H1 (cell line): ENCODE data around the gene DPH1.

Experiments
- BCL11A ChIP-seq, 2 experiments: IDR thresholded peaks; one replicate each; pipeline ENCODE4 v1.6.1; 2011; ENCODE audit warnings: low read depth in 2 of 2, low read length in 2 of 2, mild to moderate bottlenecking in 2 of 2
- CHD1 ChIP-seq: IDR thresholded peaks from 2 replicates; pipeline ENCODE4 v1.6.1; 2012; ENCODE audit warnings: low read depth, low read length, improper control_type of control experiment
- GABPA ChIP-seq: IDR thresholded peaks from 2 replicates; pipeline ENCODE4 v1.6.1; 2011; ENCODE audit warnings: mild to moderate bottlenecking, low read length, moderate library complexity, borderline replicate concordance; ENCODE audit not compliant: insufficient read depth
- KDM5A ChIP-seq: fragments of 200-600 bp; IDR thresholded peaks from 2 replicates; pipeline ENCODE4 v1.7.1; 2012; ENCODE audit warnings: mild to moderate bottlenecking, low read length, inconsistent platforms, mixed read lengths
- POLR2A ChIP-seq, 2 experiments: IDR thresholded peaks; 1 replicate in 1 of 2; 2 replicates in 1 of 2; pipeline ENCODE4 v1.6.1; 2011; ENCODE audit warnings: low read depth in 2 of 2, low read length in 2 of 2, mild to moderate bottlenecking in 2 of 2; ENCODE audit errors: control extremely low read depth in 1 of 2
- POLR2AphosphoS5 ChIP-seq: IDR thresholded peaks from 2 replicates; pipeline ENCODE4 v1.6.1; 2011; ENCODE audit warnings: low read depth, low read length
- ZNF274 ChIP-seq: IDR thresholded peaks from 2 replicates; pipeline ENCODE4 v1.7.0; 2012; ENCODE audit warnings: low read length, borderline replicate concordance; ENCODE audit errors: extremely low read depth
- TF ChIP-seq, protein P1 (sequence below), 3 experiments: IDR thresholded peaks; 1 replicate in 2 of 3; 2 replicates in 1 of 3; pipeline versions ENCODE4 v1.5.1 to v1.6.1; 2011; ENCODE audit warnings: low read length in 3 of 3, mild to moderate bottlenecking in 3 of 3, inconsistent platforms in 2 of 3, low read depth in 1 of 3, moderate library complexity in 1 of 3; ENCODE audit not compliant: insufficient read depth in 1 of 3; ENCODE audit errors: control extremely low read depth in 1 of 3
- TF ChIP-seq, protein P2 (sequence below): IDR thresholded peaks from 2 replicates; pipeline ENCODE4 v1.6.1; 2011; ENCODE audit warnings: low read length, improper control_type of control experiment

DNA sequence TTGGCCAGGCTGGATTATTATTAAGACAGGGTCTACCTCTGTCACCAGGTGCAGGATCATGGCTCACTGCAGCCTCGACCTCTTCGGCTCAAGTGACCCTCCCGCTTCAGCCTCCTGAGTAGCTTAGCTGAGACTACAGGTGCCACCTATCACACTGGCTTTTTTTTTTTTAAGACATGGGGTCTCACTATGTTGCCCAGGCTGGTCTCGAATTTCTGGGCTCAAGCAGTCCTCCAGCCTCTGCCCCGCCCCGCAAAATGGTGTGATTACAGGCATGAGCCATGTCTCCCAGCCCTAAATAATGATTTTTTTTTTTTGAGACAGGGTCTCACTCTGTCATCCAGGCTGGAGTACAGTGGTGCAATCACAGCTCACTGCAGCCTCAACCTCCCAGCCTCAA lies 17.6 kb downstream of the DPH1 start:
- TF ChIP-seq, protein P1, sequence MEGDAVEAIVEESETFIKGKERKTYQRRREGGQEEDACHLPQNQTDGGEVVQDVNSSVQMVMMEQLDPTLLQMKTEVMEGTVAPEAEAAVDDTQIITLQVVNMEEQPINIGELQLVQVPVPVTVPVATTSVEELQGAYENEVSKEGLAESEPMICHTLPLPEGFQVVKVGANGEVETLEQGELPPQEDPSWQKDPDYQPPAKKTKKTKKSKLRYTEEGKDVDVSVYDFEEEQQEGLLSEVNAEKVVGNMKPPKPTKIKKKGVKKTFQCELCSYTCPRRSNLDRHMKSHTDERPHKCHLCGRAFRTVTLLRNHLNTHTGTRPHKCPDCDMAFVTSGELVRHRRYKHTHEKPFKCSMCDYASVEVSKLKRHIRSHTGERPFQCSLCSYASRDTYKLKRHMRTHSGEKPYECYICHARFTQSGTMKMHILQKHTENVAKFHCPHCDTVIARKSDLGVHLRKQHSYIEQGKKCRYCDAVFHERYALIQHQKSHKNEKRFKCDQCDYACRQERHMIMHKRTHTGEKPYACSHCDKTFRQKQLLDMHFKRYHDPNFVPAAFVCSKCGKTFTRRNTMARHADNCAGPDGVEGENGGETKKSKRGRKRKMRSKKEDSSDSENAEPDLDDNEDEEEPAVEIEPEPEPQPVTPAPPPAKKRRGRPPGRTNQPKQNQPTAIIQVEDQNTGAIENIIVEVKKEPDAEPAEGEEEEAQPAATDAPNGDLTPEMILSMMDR (IDR thresholded peaks at IDR 0.05; ENCODE audit: control extremely low read depth in 1 of 3, insufficient read depth in 1 of 3, low read depth in 1 of 3, low read length in 3 of 3) = no peak
- no peak for TF ChIP-seq POLR2A (IDR thresholded peaks at IDR 0.05; ENCODE audit: control extremely low read depth in 1 of 2, low read depth in 2 of 2, low read length in 2 of 2)
- no peak for TF ChIP-seq BCL11A (IDR thresholded peaks at IDR 0.05; ENCODE audit: low read depth in 2 of 2, low read length in 2 of 2)
- no peak for TF ChIP-seq ZNF274
- TF ChIP-seq, protein P2, sequence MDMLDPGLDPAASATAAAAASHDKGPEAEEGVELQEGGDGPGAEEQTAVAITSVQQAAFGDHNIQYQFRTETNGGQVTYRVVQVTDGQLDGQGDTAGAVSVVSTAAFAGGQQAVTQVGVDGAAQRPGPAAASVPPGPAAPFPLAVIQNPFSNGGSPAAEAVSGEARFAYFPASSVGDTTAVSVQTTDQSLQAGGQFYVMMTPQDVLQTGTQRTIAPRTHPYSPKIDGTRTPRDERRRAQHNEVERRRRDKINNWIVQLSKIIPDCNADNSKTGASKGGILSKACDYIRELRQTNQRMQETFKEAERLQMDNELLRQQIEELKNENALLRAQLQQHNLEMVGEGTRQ = no peak
- no peak for TF ChIP-seq GABPA
- no peak for TF ChIP-seq POLR2AphosphoS5
- TF ChIP-seq KDM5A = no peak
- no peak for TF ChIP-seq CHD1
